ENCODE measurements around the gene HMX3.

HMX3 gene

GRCh38 chr10:123134343-123134914 is 1.3 kb upstream of the HMX3 start:
- peak overlapping the region; percentile 77 for H3K4me3 ChIP-seq (ENCODE audit: low read depth, low read length)
- TF ChIP-seq CTCF (IDR thresholded peaks at IDR 0.05; ENCODE audit: borderline replicate concordance, insufficient read depth, low read depth, low read length): no peak

GRCh38 chr10:123134915-123135414 is 805 bp upstream of the HMX3 start:
- peak overlapping the region; percentile 77 for H3K4me3 ChIP-seq (ENCODE audit: low read depth, low read length)
- no peak for TF ChIP-seq CTCF (IDR thresholded peaks at IDR 0.05; ENCODE audit: borderline replicate concordance, insufficient read depth, low read depth, low read length)

- TF ChIP-seq CTCF (IDR thresholded peaks at IDR 0.05; ENCODE audit: borderline replicate concordance, insufficient read depth, low read depth, low read length): no peak
- peak overlapping the region; percentile 77 for H3K4me3 ChIP-seq (ENCODE audit: low read depth, low read length)
These were observed 543 bp downstream of the HMX3 start for GRCh38 chr10:123136221-123136805.

- no peak for TF ChIP-seq CTCF (IDR thresholded peaks at IDR 0.05; ENCODE audit: borderline replicate concordance, insufficient read depth, low read depth, low read length)
- peak overlapping the region; percentile 77 for H3K4me3 ChIP-seq (ENCODE audit: low read depth, low read length)
These were observed 1.3 kb downstream of the HMX3 start for GRCh38 chr10:123136806-123137642.

- no peak for TF ChIP-seq CTCF (IDR thresholded peaks at IDR 0.05; ENCODE audit: borderline replicate concordance, insufficient read depth, low read depth, low read length)
These were observed 3.4 kb downstream of the HMX3 start for GRCh38 chr10:123139165-123139520.

GRCh38 chr10:123139521-123140163 is 3.9 kb downstream of the HMX3 start:
- no peak for TF ChIP-seq CTCF (IDR thresholded peaks at IDR 0.05; ENCODE audit: borderline replicate concordance, insufficient read depth, low read depth, low read length)
- peak overlapping the region; percentile 77 for H3K4me3 ChIP-seq (ENCODE audit: low read depth, low read length)

More at GRCh38 chr10:123139165-123139520, 3.4 kb downstream of the HMX3 start:
- peak overlapping the region; percentile 77 for H3K4me3 ChIP-seq (ENCODE audit: low read depth, low read length)

Measured in GM12875 (cell line).